IPS DF 6.9 (cell line): ENCODE data around the gene CCDC91.
"Not testable (repeated sequence)": the region's sequence is repeated elsewhere in the genome, so short reads cannot be mapped to it uniquely, and the experiment has no call there.

ENCODE experiments used
- DNase-seq: peaks from one replicate; pipeline ENCODE4 v3.0.0-alpha.2; 2013; ENCODE audit warnings: low read depth, low spot score
- H3K27ac ChIP-seq: one replicate; pipeline ENCODE4 v1.5.1; 2013; ENCODE audit warnings: low read length, control low read depth
- H3K27me3 ChIP-seq: 2 replicates; pipeline ENCODE4 v1.6.1; 2013; ENCODE audit warnings: mild to moderate bottlenecking, low read length; ENCODE audit not compliant: control insufficient read depth, insufficient read depth
- H3K36me3 ChIP-seq: 2 replicates; pipeline ENCODE4 v1.6.1; 2013; ENCODE audit warnings: low read length; ENCODE audit not compliant: control insufficient read depth, insufficient read depth
- H3K4me1 ChIP-seq: 2 replicates; pipeline ENCODE4 v1.6.1; 2013; ENCODE audit warnings: low read length; ENCODE audit not compliant: control insufficient read depth, insufficient read depth
- H3K4me3 ChIP-seq: 2 replicates; pipeline ENCODE4 v1.5.1; 2013; ENCODE audit warnings: mild to moderate bottlenecking, low read length
- H3K9me3 ChIP-seq: 2 replicates; pipeline ENCODE4 v1.6.1; 2013; ENCODE audit warnings: low read length, inconsistent platforms; ENCODE audit not compliant: control insufficient read depth, insufficient read depth
- WGBS: extraction: QIAGEN DNeasy Blood & Tissue Kit; methylation state at CpG from one replicate; pipeline ENCODE4 v1.1.7; 2013; ENCODE audit warnings: mixed read lengths, missing lambda C conversion rate; ENCODE audit not compliant: insufficient read length, insufficient coverage; 5-methylcytosine and 5-hydroxymethylcytosine counted together

The CCDC91 gene

DNA sequence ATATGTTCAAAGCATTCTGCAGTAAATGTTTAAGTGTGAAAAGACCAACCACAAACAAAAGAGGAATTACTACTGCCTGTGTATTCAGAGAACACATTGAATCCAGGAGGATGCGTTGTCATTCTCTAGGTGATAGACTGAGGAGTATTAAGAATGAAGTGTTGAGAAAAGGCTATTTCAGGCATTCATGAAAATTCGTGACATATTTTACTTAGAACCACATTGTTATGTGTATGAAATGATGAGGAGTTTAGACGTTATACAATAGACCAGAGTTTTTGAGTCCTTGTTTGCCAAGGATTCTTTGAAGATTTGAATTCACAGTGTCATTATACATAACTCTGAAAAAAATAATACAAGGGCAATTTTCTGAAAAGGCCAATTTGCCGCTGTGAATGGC lies 251.8 kb downstream of the CCDC91 start:
- no peaks in the 10 kb centered on the region for H3K4me1 ChIP-seq
- 100% methylated on average over 1 of the region's 4 CpGs for WGBS
- H3K9me3 ChIP-seq: no peaks in the 10 kb centered on the region
- H3K27me3 ChIP-seq: no peaks in the 10 kb centered on the region
- H3K4me3 ChIP-seq: no peak overlapping the region
- DNase-seq: no peak
- H3K27ac ChIP-seq: no peak overlapping the region
- no peaks in the 10 kb centered on the region for H3K36me3 ChIP-seq

DNA sequence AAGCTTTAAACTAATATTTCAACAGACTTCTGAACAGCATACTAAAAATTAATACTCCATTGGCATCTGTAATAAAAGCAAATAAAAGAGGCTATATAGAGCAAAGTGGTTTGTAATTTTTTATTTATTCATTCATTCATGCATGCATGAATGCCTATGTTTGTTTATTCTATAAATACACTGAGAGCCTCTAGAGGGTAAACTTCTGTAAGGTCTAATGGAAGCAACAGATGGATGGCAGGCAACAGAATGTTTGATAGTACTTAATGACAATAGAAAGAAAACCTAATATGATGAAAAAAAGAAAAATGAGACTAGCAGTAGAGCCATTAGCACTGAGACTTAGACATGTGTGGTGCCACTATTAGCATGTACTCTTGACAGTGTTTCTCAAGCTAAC lies 253.1 kb downstream of the CCDC91 start:
- DNase-seq: no peak
- no peak overlapping the region for H3K27ac ChIP-seq
- no peaks in the 10 kb centered on the region for H3K27me3 ChIP-seq
- no peaks in the 10 kb centered on the region for H3K4me1 ChIP-seq
- H3K9me3 ChIP-seq: no peaks in the 10 kb centered on the region
- H3K36me3 ChIP-seq: no peaks in the 10 kb centered on the region
- no peak overlapping the region for H3K4me3 ChIP-seq

DNA sequence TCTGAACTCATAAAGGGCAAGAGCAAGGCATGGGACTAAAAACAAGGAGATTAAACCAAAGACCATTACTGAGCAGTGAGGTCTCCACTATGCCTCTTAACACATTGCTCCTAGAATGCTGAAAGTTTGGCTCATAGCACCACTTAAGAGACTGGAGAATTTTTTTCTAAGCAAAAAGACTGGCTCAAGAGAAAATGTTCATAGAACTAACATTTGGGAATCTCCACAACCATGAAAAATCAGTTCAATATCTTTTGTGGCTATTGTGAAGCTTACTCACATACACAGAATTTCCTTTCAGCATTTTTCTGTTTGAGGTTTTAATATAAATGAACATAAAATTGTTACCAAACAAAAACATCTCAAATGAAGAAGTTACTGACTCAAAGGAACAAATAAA lies 255.8 kb downstream of the CCDC91 start:
- Histone ChIP-seq H3K4me1 (no peaks in the 10 kb centered on the region), H3K9me3 (no peaks in the 10 kb centered on the region), H3K36me3 (no peaks in the 10 kb centered on the region), H3K27ac (no peak overlapping the region), H3K27me3 (no peaks in the 10 kb centered on the region), H3K4me3 (no peak overlapping the region)
- DNase-seq: no peak

DNA sequence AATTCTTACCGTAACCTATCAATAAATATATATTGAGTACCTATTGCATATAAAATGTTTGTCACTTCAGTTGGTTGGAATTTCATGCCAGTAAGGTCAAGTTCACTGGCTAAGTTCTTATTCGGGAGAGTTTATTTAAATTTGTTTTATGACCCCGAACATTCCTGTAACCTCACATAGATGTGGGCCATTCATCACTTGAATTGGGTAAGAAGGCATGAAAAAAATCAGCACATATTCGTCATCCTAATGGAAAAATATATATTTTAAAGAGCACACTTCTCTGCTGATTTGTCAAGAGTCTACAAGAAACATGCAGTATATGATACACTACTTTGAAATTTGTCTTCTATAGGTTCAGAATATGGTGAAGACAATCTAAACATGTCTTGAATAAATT lies 263.4 kb downstream of the CCDC91 start:
- Histone ChIP-seq H3K9me3 (no peaks in the 10 kb centered on the region), H3K4me1 (no peaks in the 10 kb centered on the region), H3K36me3 (no peaks in the 10 kb centered on the region), H3K4me3 (no peak overlapping the region), H3K27ac (no peak overlapping the region), H3K27me3 (no peaks in the 10 kb centered on the region)
- no peak for DNase-seq
- 100% methylated on average over 1 of the region's 4 CpGs for WGBS

DNA sequence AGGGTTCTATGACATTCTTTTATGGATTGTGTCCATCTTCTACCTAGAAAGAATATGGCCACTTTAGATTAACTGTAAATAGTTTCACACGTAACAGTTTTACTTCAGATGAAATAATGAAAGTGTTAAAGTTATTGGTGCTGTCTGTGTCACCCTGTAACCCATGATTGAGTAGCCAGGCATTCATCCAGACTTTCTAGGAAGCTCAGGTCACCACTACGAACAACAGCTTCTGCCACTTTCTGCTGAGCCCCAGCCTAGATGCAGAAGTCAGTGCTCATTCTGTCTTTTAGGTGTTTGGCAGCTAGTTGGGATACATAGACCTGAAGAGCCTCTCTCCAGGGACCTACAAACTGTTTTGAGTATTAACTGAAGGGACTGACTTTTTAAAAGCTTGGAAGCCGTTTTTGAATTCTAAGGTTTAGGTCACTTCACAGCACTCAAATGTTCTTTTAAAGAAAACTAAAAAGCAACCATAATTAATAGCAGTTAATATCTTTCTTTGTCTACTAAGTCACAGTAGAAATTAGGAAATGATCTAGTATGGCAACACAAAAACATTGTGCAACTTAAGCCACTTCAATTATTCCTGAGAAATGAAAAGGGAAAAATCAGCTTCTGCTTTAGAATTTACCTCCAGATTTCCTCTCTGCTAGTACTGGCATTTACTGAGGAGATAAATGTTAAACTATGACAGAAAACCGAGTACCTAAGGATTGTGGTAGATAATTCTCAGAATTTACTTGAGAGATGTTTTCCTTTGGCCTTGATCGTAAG lies 266.9 kb downstream of the CCDC91 start:
- Histone ChIP-seq H3K4me3 (no peak overlapping the region), H3K4me1 (no peaks in the 10 kb centered on the region), H3K27me3 (no peaks in the 10 kb centered on the region), H3K36me3 (no peaks in the 10 kb centered on the region), H3K27ac (no peak overlapping the region), H3K9me3 (no peaks in the 10 kb centered on the region)
- DNase-seq: no peak
- WGBS: no CpG with 5 or more reads among the region's 5 CpGs

DNA sequence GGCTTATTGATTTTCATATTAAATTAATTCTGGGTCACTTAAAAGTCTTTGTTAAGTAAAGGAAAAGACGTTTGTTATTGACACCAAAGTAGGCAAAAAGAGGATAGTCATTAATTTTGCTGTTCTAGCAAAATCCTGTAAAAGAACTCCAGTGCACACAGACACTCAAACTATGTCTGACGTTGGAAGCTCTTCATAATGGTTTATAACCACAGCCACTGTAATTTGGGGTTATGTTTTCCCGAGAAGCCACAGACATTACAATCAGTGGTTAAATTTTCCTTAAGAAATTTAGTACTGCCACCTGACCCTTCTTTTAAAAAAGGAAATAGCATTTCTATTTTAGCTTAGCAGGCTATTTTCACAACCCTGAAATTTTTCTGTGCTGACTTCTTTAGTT lies 267.5 kb downstream of the CCDC91 start:
- Histone ChIP-seq H3K4me3 (no peak overlapping the region), H3K27ac (no peak overlapping the region), H3K27me3 (no peaks in the 10 kb centered on the region), H3K4me1 (no peaks in the 10 kb centered on the region), H3K9me3 (no peaks in the 10 kb centered on the region), H3K36me3 (no peaks in the 10 kb centered on the region)
- DNase-seq: no peak
- WGBS: no CpG with 5 or more reads among the region's 3 CpGs

DNA sequence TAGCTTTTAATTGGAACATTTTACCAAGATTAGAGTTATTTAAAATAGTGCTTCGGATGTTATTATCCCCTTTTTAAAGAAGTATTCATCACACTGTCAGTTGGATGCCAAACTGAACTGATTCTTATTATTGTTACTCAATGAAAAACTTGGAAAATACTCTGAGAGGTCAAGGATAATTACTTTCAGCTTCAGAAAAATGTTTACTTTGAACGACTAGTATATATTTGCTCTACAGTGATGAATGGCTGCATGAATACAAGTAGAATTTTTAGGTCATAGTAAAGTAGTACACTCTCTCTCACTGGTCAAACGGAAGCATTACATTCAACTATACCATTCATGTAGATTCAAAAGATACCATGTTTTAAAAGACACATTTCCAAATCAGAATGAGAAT lies 269.2 kb downstream of the CCDC91 start:
- no peak overlapping the region for H3K4me3 ChIP-seq
- no peaks in the 10 kb centered on the region for H3K9me3 ChIP-seq
- H3K36me3 ChIP-seq: no peaks in the 10 kb centered on the region
- WGBS: no CpG with 5 or more reads among the region's 3 CpGs
- DNase-seq: no peak
- H3K27ac ChIP-seq: no peak overlapping the region
- H3K27me3 ChIP-seq: no peaks in the 10 kb centered on the region
- H3K4me1 ChIP-seq: no peaks in the 10 kb centered on the region

DNA sequence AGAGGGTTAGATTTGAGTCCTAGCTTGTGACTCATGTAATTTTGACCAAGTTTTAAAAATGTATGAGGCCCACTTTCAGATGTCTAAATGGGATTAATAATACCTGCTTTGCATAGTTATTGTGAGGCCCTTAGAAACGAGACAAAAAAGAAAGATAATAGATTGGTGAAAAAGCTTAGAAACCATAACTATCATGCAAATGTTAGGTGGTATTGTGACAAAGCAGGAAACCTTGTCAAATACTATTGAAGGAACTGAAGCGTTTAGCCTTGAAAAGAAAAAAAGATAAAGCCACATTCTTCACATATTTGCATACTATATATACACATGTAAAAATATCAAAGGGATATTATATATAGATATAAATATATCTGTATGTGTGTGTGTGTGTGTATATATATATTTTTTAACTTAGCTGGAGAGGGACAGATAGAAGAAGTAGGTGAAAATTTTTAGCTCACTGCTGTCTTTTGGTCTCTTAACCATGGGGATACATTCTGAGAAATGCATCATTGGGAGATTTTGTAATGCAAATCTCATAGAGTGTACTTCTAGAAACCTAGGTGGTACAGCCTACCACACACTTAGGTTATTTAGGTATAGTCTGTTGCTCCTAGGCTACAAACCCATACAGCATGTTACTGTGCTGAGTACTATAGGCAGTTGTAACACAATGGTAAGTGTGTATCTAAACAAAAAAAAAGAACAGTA lies 270.3 kb downstream of the CCDC91 start:
- no peaks in the 10 kb centered on the region for H3K9me3 ChIP-seq
- no peaks in the 10 kb centered on the region for H3K27me3 ChIP-seq
- DNase-seq: no peak
- no CpG with 5 or more reads among the region's 2 CpGs for WGBS
- H3K4me1 ChIP-seq: no peaks in the 10 kb centered on the region
- no peaks in the 10 kb centered on the region for H3K36me3 ChIP-seq
- no peak overlapping the region for H3K27ac ChIP-seq
- no peak overlapping the region for H3K4me3 ChIP-seq

DNA sequence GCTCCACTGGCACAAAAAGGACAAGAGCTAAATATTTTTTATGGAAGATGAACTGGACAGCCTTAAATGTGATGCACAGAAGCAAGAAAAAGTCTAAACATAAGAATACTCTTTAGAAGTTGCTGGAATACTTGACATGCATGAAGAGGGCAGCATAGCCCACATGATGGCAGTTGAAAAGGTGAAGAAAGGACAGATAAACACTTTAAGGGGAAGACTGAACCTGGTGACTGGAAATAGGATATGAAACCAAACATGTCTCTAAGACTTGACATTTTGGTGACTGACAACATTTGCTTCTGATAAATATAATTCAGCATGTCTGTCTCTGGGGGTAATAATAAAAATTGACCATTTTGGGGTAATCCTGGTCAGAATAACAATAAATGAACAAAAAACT lies 273.1 kb downstream of the CCDC91 start:
- no peaks in the 10 kb centered on the region for H3K27me3 ChIP-seq
- no peak for DNase-seq
- no peaks in the 10 kb centered on the region for H3K36me3 ChIP-seq
- no peaks in the 10 kb centered on the region for H3K9me3 ChIP-seq
- no peaks in the 10 kb centered on the region for H3K4me1 ChIP-seq
- no peak overlapping the region for H3K27ac ChIP-seq
- H3K4me3 ChIP-seq: no peak overlapping the region

DNA sequence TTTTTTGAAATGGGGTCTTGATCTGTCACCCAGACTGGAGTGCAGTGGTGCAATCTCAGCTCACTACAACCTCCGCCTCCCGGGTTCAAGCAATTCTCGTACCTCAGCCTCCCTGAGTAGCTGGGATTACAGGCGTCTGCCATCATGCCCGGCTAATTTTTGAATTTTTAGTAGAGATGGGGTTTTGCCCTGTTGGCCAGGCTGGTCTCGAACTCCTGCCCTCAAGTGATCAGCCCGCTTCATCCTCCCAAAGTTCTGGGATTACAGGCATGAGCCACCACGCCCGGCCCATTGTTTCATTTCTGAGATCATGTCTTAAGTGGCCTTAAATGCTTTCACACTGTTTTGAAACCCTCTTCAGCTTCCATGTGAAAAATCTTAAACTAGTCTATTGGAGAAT lies 281.5 kb downstream of the CCDC91 start:
- WGBS: no CpG with 5 or more reads among the region's 9 CpGs
- not testable (repeated sequence) for H3K9me3 ChIP-seq, H3K4me1 ChIP-seq, H3K27ac ChIP-seq, H3K36me3 ChIP-seq, DNase-seq, H3K27me3 ChIP-seq, H3K4me3 ChIP-seq

DNA sequence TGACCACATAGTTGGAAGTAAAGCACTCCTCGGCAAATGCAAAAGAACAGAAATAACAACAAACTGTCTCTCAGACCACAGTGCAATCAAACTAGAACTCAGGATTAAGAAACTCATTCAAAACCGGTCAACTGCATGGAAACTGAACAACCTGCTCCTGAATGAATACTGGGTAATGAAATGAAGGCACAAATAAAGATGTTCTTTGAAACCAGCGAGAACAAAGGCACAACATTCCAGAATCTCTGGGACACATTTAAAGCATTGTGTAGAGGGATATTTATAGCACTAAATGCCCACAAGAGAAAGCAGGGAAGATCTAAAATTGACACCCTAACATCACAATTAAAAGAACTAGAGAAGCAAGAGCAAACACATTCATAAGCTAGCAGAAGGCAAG lies 285.9 kb downstream of the CCDC91 start:
- H3K4me3 ChIP-seq, H3K36me3 ChIP-seq, H3K9me3 ChIP-seq, H3K27ac ChIP-seq, H3K27me3 ChIP-seq, DNase-seq, H3K4me1 ChIP-seq: not testable (repeated sequence)
- no CpG with 5 or more reads among the region's 3 CpGs for WGBS
